Measurements from ENCODE around the gene BLOC1S1.

GRCh38 chr12:55715833-55716581, at the start of gene BLOC1S1:
- TF ChIP-seq, protein P1, sequence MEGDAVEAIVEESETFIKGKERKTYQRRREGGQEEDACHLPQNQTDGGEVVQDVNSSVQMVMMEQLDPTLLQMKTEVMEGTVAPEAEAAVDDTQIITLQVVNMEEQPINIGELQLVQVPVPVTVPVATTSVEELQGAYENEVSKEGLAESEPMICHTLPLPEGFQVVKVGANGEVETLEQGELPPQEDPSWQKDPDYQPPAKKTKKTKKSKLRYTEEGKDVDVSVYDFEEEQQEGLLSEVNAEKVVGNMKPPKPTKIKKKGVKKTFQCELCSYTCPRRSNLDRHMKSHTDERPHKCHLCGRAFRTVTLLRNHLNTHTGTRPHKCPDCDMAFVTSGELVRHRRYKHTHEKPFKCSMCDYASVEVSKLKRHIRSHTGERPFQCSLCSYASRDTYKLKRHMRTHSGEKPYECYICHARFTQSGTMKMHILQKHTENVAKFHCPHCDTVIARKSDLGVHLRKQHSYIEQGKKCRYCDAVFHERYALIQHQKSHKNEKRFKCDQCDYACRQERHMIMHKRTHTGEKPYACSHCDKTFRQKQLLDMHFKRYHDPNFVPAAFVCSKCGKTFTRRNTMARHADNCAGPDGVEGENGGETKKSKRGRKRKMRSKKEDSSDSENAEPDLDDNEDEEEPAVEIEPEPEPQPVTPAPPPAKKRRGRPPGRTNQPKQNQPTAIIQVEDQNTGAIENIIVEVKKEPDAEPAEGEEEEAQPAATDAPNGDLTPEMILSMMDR (IDR thresholded peaks at IDR 0.05), result peak in 2 of 6 experiments; percentile 11 to 19
- TF ChIP-seq EP300 (IDR thresholded peaks at IDR 0.05), result peak in 2 of 4 donors; percentile 51 to 89

Measured in upper lobe of left lung (tissue), 4 donors.